Mesendoderm (in vitro differentiated cells): ENCODE data around the gene METAP1D.

ENCODE experiments used
- DNase-seq: peaks from one replicate; pipeline ENCODE4 v3.0.0; 2013
- H2AK5ac ChIP-seq: 2 replicates; pipeline ENCODE4 v1.6.1; 2013; ENCODE audit warnings: low read length, inconsistent platforms
- H2BK120ac ChIP-seq: 2 replicates; pipeline ENCODE4 v1.6.1; 2013; ENCODE audit warnings: low read depth, mild to moderate bottlenecking, low read length, moderate library complexity, mixed read lengths
- H2BK15ac ChIP-seq: replicated peaks from 2 replicates; pipeline ENCODE4 v1.6.1; 2013; ENCODE audit warnings: low read depth, mild to moderate bottlenecking, moderate library complexity
- H2BK5ac ChIP-seq: 2 replicates; pipeline ENCODE4 v1.6.1; 2013; ENCODE audit warnings: low read length, inconsistent platforms
- H3K18ac ChIP-seq: 2 replicates; pipeline ENCODE4 v1.6.1; 2013; ENCODE audit warnings: mild to moderate bottlenecking, low read length, mixed read lengths
- H3K23ac ChIP-seq: one replicate; pipeline ENCODE4 v1.6.1; 2013; ENCODE audit warnings: low read length
- H3K27ac ChIP-seq: 2 replicates; pipeline ENCODE4 v1.5.1; 2013; ENCODE audit warnings: low read depth, mild to moderate bottlenecking, inconsistent platforms, low read length, moderate library complexity
- H3K27me3 ChIP-seq: 2 replicates; pipeline ENCODE4 v1.6.1; 2013; ENCODE audit warnings: low read length, control low read depth, mild to moderate bottlenecking, inconsistent platforms; ENCODE audit not compliant: insufficient read depth, poor library complexity
- H3K36me3 ChIP-seq: 2 replicates; pipeline ENCODE4 v1.6.1; 2013; ENCODE audit warnings: low read length, inconsistent platforms; ENCODE audit not compliant: control insufficient read depth, insufficient read depth
- H3K4ac ChIP-seq: one replicate; pipeline ENCODE4 v1.6.1; 2013; ENCODE audit warnings: low read depth, mild to moderate bottlenecking, low read length, moderate library complexity
- H3K4me1 ChIP-seq: 2 replicates; pipeline ENCODE4 v1.6.1; 2013; ENCODE audit warnings: low read depth, low read length, inconsistent platforms; ENCODE audit not compliant: control insufficient read depth
- H3K4me2 ChIP-seq: 2 replicates; pipeline ENCODE4 v1.6.1; 2013; ENCODE audit warnings: low read length
- H3K4me3 ChIP-seq: 2 replicates; pipeline ENCODE4 v1.5.1; 2013; ENCODE audit warnings: mild to moderate bottlenecking, low read length
- H3K56ac ChIP-seq: one replicate; pipeline ENCODE4 v1.6.1; 2013; ENCODE audit warnings: low read length
- H3K79me1 ChIP-seq: 2 replicates; pipeline ENCODE4 v1.6.1; 2013; ENCODE audit warnings: low read length, inconsistent platforms
- H3K79me2 ChIP-seq: 2 replicates; pipeline ENCODE4 v1.6.1; 2013; ENCODE audit warnings: mild to moderate bottlenecking, low read length; ENCODE audit not compliant: control insufficient read depth, insufficient read depth
- H3K9ac ChIP-seq: 2 replicates; pipeline ENCODE4 v1.6.1; 2013; ENCODE audit warnings: low read length, inconsistent platforms
- H4K5ac ChIP-seq: one replicate; pipeline ENCODE4 v1.6.1; 2013; ENCODE audit warnings: low read length
- H4K8ac ChIP-seq: one replicate; pipeline ENCODE4 v1.6.1; 2013; ENCODE audit warnings: low read depth, mild to moderate bottlenecking, control low read depth, low read length, moderate library complexity
- WGBS: extraction: QIAGEN DNeasy Blood & Tissue Kit; methylation state at CpG from one replicate; pipeline ENCODE4 v1.1.7; 2013; ENCODE audit warnings: low lambda C conversion rate, missing lambda C conversion rate; ENCODE audit not compliant: insufficient coverage; ENCODE audit errors: extremely low coverage; 5-methylcytosine and 5-hydroxymethylcytosine counted together

The METAP1D gene

DNA sequence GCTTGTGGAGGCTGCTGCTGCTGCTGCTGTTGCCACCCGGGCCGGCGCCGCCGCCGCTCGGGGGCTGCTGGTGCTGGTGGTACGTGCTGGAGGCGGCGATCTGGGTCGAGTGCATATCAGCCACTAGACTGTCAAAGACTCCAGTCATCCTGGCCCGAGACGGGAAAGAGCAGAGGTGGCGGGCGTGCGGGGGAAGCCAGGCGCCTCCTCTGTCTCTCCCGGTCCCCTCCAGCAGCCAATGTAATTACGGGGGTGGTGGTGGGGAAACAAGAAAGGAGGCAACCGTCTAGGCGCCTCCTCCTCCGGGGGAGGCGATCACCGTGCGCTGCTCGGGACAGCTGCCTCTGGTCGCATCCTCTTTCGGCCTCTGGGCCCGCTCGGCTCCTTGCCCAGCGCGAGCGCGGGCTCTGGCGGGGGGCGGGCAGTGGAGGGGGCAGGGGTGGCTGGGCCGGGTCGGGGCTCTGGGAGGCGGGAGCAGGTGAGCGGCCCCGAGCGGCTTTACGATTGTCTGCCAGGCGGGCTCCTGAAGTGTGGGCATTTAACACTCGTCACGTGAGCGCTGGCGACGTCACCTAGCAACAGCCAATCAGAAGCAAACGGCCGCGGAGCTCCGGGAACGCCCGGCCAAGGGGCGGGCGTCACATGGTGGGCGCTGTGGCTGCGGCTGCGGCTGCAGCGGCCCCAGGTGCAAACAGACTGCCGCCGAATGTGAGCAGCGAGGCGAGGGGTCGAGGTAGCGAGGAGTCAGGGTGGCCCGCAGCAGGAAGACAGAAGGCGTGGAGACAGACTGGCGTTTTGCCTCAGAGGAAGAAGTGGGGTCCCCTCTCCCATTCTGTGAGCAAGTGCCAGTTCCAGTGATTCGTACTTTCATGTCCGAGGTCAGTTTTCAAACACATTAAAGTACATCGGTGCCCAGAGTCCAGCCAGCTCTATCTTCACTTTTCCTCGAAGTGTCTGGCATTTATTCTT, 102.9 kb downstream of the METAP1D start, which contains the start of gene DLX2:
Gene DLX2 (minus strand): TSS at position 510 of the 969 bp plus-strand sequence. CDS start 362 bp downstream, at position 148.
- DNase-seq: peak; percentile 96
- peaks cover 42% of the 10 kb centered on the region for H3K27me3 ChIP-seq
- no CpG with 5 or more reads among the region's 74 CpGs for WGBS

DNA sequence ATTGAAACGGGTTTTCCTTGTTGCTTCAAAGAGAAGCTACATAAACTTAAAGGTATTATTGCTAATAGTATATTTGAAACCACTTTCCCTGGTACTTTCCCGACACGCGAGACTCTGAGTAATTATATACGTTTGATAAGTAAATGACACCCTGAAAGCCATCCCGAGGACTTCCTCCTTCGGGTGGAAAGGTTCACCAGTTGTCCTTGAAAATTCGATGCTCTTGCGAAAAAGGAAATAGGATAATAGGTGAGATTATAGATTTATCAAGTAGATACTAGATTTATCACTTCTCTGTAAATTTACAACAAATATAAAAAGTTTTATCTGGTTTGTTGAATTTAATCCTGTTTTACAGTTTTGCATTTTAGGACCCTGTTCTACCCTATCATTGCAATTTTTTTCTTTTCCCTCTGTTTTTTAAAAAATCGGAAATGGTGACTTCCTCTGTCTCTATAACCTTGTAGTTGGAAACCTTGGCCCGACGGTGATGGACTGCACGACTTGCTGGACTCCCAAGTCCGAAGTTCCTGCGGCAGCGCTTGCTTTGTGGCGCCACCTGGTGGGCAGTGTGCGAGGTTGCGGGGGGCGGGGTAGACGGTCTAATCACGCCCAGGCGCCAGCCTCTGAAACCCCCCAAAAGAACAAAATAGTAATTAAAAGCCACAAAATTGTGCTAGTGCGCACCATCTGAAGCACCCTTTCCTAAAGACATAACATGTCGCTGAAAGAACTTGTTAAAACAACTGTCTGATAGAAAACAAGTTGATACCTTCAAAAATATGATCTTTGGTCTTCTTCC, 103.9 kb downstream of the METAP1D start:
- WGBS: no CpG with 5 or more reads among the region's 25 CpGs
- H2BK120ac ChIP-seq: no peak overlapping the region
- no peak overlapping the region for H2AK5ac ChIP-seq
- peaks cover 52% of the 10 kb centered on the region for H3K27me3 ChIP-seq
- no peak overlapping the region for H3K27ac ChIP-seq
- H3K23ac ChIP-seq: no peak overlapping the region
- H2BK15ac ChIP-seq: no peak overlapping the region
- H3K4me3 ChIP-seq: no peak overlapping the region
- H3K79me1 ChIP-seq: no peaks in the 10 kb centered on the region
- no peak overlapping the region for H4K5ac ChIP-seq
- H3K36me3 ChIP-seq: no peaks in the 10 kb centered on the region
- no peak overlapping the region for H2BK5ac ChIP-seq
- H3K4me2 ChIP-seq: no peak overlapping the region
- H3K79me2 ChIP-seq: no peaks in the 10 kb centered on the region
- peak; percentile 89 for DNase-seq
- no peak overlapping the region for H3K9ac ChIP-seq
- H4K8ac ChIP-seq: no peak overlapping the region
- no peak overlapping the region for H3K56ac ChIP-seq
- no peak overlapping the region for H3K18ac ChIP-seq
- H3K4me1 ChIP-seq: peaks cover under 1% of the 10 kb centered on the region
- H3K4ac ChIP-seq: no peak overlapping the region

More for the DNA sequence above, 102.9 kb downstream of the METAP1D start, which contains the start of gene DLX2:
- no peak within 1 kb of the TSS for H3K18ac ChIP-seq
- peak within 1 kb of the TSS; percentile 22 for H3K56ac ChIP-seq
- no peak within 1 kb of the TSS for H3K23ac ChIP-seq
- no peaks in the 10 kb centered on the region for H3K79me2 ChIP-seq
- peak within 1 kb of the TSS; percentile 53 for H3K4me2 ChIP-seq
- H3K9ac ChIP-seq: peak within 1 kb of the TSS; percentile 20
- no peak within 1 kb of the TSS for H3K27ac ChIP-seq
- no peak within 1 kb of the TSS for H2BK15ac ChIP-seq
- no peaks in the 10 kb centered on the region for H3K36me3 ChIP-seq
- no peaks in the 10 kb centered on the region for H3K79me1 ChIP-seq
- H2BK120ac ChIP-seq: no peak within 1 kb of the TSS
- H3K4me3 ChIP-seq: no peak within 1 kb of the TSS
- no peak within 1 kb of the TSS for H4K5ac ChIP-seq
- no peak within 1 kb of the TSS for H2BK5ac ChIP-seq
- no peak within 1 kb of the TSS for H2AK5ac ChIP-seq
- H3K4me1 ChIP-seq: peaks cover 3% of the 10 kb centered on the region
- no peak within 1 kb of the TSS for H3K4ac ChIP-seq
- no peak within 1 kb of the TSS for H4K8ac ChIP-seq

DNA sequence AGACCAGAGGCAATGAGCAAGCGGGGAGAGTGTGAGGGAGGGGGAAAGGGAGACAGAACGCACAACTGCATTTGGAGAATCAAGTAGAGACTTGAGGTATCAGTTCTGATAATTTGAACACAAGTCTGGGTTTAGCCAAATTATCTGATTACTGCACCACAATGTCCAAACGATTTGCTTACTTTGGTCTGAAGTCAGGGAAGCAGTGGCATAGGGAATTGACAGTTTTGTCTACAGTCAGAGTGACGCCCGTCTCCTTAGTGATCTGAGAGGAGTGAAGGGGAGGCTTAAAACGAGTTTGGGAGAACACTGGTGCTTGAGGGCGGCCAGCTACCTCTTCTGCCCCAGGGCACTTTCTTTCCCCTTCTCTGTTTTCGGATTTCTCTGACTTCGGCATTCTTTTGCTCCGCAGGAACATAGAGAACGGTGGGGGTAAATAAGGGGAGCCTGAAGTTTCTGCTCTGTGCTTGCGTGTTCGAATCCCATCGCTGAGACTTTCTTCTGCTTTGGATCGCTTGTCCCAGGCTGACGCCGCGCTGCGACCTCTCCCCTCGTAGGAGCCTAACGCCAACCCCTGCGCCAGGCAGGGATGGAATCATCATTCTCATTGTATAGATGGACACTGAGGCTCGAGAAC, 105.8 kb downstream of the METAP1D start:
- Histone ChIP-seq H4K5ac (no peak overlapping the region), H3K4me3 (no peak overlapping the region), H3K27me3 (peaks cover 50% of the 10 kb centered on the region), H2AK5ac (no peak overlapping the region), H2BK15ac (no peak overlapping the region), H3K9ac (no peak overlapping the region), H2BK120ac (no peak overlapping the region), H3K4me1 (peaks cover 2% of the 10 kb centered on the region), H3K18ac (no peak overlapping the region), H2BK5ac (no peak overlapping the region), H3K36me3 (no peaks in the 10 kb centered on the region), H3K79me1 (no peaks in the 10 kb centered on the region), H3K27ac (no peak overlapping the region), H3K23ac (no peak overlapping the region), H3K56ac (no peak overlapping the region), H3K4ac (no peak overlapping the region), H4K8ac (no peak overlapping the region), H3K4me2 (peak overlapping the region; percentile 4), H3K79me2 (no peaks in the 10 kb centered on the region)
- peak; percentile 31 for DNase-seq
- WGBS: no CpG with 5 or more reads among the region's 23 CpGs

DNA sequence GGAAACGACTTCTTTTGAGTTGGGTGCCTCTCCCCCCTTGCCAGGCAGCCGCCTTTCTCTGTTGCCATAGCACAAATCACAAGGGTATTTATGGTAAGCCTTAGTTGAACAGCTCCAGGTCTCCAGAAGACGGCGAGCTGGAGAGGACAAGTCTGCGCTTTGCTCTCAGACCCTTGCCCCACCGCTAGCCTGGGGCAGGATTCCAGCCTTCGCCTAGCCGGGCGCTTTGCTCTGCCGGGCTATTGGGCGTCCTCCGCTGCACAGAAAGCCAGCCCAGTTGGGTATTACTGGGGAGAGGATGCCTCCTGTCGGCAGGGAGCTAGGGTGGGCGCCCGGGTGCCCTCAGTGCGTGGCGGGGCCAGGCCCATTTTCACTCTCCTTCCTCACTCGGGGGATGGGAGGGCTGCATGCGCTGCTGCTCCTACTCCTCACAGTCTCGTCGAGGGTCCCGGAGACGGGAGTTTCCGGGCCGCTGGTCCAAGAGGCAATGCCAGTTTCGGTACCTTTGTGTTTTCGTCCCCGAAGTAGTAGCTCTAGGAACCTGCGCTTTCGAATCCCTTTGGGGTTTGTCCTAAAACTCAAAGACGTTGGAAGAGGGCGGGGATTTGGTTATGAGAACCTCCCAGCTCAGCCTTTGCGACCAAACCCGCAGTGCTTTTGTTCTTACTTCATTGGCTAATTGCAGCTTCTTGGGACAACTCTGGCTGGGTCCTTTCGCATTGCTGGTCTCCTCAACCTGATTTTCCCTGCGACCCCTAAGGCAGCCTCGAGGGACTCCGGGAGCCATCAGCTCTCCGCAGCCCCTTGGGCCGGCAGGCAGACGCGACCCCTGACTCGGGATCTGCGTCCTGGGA, 106.6 kb downstream of the METAP1D start:
- Histone ChIP-seq H4K8ac (no peak overlapping the region), H3K9ac (no peak overlapping the region), H3K27ac (no peak overlapping the region), H3K4me2 (peak overlapping the region; percentile 4), H2BK120ac (no peak overlapping the region), H3K4ac (no peak overlapping the region), H3K79me2 (no peaks in the 10 kb centered on the region), H3K18ac (no peak overlapping the region), H2BK15ac (no peak overlapping the region), H3K27me3 (peaks cover 42% of the 10 kb centered on the region), H3K36me3 (no peaks in the 10 kb centered on the region), H3K56ac (no peak overlapping the region), H3K4me3 (no peak overlapping the region), H2BK5ac (no peak overlapping the region), H4K5ac (no peak overlapping the region), H2AK5ac (no peak overlapping the region), H3K23ac (no peak overlapping the region), H3K79me1 (no peaks in the 10 kb centered on the region), H3K4me1 (peaks cover 2% of the 10 kb centered on the region)
- peak; percentile 87 for DNase-seq
- WGBS: no CpG with 5 or more reads among the region's 44 CpGs
